NCI-H146 treated with DMSO at 0.1 percent for 48 hours (cell line): ENCODE measurements around the gene RNF144B.
"Not testable (repeated sequence)": the region's sequence is repeated elsewhere in the genome, so short reads cannot be mapped to it uniquely, and the experiment has no call there.

Experiments used
- DNase-seq: peaks from one replicate; lab custom pipeline; 2025; ENCODE audit not compliant: unreplicated experiment; lab: John Stamatoyannopoulos, UW

The RNF144B gene

DNA sequence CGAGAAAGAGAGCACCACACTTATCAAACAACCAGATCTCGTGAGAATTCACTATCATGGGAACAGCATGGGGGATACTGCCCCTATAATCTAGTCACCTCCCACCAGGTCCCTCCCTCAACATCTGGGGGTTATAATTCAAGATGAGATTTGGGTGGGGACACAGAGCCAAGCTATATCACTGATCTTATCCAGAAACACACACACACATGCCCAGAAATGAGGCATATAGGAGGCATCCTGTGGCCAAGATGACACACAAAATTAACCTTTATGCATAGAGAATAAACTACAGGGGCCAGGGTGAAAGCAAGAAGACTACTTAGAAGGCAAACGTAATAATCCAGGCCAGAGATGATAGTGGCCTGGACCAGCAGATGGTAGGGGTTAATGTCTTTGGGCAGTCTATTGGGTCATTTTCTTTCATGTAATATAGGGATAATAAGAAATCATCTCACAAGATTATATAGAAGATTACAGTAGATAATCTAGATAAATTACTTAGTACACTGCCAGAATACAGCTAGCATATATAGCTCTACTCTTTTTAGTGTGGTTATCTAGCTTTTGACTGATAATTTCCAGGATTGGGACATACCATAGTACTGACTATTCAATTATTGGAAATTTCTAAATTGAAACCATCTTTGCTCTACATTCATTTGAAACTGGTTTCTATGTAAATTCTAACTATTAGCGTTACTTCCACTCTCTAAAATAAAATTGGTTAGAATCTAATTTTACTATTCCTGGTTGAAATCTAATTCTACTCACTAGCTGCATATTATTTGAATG lies 20.0 kb downstream of the RNF144B start:
- no peak for DNase-seq

DNA sequence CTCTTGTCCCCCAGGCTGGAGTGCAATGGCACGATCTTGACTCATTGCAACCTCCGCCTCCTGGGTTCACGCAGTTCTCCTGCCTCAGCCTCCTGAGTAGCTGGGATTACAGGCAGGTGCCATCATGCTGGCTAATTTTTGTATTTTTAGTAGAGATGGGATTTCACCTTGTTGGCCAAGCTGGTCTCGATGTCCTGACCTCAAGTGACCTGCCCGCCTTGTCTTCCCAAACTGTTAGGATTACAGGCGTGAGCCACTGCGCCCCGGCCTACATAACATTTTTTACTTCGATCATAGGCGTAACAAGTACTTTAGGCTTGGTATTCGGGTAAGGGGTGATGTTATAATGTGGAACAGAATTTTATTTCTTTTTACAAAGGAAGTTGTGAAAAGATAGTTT lies 22.5 kb downstream of the RNF144B start:
- DNase-seq = not testable (repeated sequence)

DNA sequence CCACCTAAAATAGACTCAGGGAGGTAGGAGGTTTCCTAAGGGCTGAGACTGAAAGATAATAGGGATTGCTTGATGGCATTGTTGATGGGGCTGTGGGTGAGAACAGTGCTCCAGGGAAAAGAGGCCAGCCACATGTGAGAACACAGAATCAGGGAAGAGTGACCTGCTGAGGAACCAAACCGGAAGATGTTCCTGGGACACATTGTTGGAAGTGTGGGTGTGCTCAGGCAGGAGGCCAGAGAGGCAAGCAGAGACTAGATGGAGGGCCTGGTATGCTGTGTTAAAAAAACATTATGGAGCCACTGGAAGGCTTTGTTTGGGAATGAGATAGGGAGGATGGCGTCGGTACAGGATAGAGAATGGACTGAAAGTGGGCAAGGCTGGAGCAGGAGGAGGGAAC lies 23.3 kb downstream of the RNF144B start:
- no peak for DNase-seq

DNA sequence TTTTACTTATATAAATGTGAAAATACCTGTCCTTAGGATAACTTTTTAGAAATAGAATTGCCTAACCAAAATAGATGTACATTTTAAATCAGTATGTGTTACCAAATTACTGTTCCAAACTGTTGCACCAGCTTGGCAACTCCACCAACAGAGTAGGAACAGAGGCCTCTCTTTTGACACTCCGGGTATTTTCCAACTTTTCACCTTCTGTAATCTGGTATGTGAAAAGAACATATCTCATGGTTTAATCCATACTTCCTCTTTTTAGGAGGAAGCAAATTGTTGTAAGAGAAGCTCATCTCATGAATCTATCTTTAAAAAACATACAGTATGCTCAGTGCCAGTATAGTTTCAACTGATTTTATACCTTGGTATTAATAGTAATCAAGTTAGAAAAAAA lies 24.9 kb downstream of the RNF144B start:
- DNase-seq = no peak

DNA sequence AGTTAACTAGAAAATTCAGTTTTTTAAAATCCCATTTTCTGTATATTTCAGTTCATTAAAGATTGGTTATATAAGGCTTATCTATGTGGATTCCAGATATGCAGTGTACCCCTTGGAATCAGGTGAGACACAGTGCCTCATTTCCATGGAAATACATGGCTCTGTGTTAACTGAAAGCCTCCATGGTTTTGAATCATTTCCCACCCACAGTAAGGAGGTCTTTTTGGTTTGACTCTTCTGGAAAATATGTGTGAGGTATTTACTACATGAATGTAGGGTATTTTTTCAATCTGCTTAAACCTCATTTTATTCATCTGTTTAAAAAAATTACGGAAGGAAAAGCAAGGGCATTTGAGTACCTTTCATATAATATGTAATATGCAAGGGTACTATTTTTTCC lies 25.5 kb downstream of the RNF144B start:
- DNase-seq = no peak

DNA sequence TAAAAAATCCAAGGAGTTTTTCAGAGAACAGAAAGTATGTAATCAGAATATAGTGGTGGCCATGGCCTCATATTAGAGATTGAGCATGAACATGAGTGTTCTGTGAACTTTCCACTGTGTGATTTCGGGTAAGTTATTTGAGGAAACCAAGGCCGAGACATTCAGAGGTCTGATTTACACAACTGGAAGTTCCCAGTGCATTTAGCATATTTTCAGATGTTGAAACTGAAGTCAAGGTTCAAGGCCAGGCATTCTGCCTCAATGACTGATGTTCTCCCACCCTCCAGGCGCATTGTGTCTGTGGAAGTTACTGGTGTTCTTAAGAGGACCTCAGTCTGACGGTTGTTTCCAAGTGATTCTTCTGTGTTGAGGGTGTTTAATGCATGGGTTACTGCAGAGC lies 26.2 kb downstream of the RNF144B start:
- DNase-seq = no peak

DNA sequence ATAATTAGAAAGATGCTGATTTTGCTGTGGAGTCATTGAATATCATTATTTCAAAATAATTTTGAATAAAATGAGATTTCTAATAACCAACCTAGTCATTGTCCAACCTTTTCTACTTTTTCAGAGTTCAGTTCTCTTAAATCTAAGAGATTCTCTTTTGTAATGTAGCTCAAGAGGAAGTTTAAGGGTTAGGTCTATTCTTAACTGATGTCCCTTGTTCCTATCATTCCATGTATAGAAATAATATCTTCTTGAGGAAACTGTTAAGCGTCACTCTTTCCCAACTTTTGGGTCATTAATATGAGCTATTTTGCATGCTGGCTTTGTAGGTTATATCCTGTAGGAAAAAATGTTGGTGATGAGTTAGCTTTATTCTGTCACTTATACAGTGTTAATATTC lies 27.0 kb downstream of the RNF144B start:
- no peak for DNase-seq

DNA sequence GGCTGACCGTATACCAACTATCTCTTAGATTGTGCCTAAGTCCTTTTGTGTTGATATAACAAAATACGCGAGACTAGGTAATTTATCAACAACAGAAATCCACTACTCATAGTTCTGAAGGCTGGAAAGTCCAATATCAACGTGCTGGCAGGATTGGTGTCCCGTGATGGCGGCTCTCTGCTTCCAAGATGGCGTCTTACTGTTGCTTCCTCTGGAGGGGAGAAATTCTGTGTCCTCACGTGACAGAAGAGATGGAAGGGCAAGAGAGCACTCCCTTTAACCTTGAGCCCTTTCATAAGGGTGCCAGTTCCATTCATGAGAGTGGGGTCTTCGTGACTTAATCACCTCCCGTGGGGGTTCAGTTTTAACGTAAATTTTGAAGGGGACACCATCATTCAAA lies 28.1 kb downstream of the RNF144B start:
- no peak for DNase-seq

DNA sequence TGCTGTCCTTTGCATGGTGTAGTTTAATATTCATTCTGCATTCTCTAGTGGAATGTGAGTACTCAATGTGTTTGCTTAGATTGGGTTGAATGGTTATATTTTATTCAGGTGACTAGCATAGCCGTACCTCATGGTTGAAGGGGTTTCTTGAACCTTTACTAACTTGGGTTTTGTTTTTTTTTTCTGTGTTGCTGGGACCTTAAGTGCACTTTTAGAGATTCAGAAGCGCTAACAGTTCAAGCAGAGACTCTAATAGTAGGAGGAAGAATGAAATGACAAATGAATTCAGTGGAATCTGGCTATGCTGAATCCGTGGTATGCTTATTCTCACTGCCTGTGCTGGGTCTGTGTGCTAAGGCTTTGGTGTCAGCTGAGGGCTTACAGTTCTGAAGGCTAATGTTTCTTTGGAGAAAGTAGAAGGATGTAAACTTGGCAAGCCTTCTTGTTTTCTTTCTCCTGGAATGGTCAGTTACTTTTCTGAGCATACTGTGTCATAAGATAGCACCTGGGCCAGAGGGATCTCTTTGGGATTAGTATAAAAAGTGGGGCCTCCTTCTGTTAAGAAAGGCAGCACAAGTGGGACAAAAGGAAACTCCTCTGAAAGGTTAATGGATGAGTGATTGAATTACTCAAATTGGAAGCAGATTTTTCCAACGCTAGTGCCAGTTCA lies 28.7 kb downstream of the RNF144B start:
- DNase-seq = no peak

DNA sequence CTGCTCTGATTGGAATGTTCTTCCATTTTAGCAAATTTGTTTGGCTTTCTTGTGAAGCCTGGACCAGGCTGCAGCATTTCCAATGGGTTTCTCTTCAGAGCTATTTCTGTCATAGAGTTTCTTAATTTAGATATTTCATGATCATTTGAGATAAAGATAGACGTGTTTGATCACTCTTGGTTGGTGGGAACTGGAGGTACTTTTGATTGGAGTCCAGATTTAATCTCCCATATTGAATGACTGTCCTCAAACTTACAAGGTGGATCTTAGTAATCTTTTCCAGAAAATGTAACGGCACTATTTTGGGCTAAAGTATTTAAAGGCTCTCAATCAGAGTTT lies 29.2 kb downstream of the RNF144B start:
- no peak for DNase-seq

DNA sequence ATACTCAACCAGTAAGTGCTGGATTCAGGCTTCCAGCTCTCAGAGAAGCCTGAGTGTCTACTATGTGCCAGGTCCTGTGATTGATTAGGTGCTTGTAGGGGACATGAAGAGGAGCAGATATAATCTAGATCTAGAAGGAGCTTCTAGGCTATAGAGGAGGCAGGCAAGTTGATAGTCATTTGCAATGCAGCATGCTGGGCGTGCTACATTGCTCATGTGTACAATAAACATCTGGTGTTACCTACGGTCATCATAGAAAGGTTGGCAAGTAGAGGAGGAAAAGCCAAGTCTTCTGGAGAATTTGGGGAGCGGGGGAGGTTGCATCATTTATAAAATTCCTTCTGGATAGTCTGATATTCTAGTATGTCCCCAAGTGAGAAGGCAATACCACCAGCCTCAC lies 33.2 kb downstream of the RNF144B start:
- DNase-seq = no peak

DNA sequence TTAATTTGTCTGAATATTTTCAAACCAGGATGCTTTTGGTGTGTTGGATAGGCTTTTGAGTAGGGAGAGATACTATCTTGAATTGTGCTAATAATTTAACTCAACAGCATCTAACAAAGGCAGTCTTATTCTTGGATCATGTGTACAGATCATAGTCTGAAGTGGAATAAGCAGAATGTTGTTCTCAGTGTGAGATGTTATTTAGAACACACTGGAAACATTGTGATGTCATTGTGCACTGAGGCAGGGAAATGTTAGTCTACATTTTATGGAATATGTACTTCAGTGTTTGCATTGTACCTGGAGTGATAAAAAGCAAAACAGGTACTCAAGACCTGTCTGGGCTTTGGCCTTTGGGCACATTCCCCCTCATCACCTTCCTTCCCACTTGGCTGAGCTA lies 35.0 kb downstream of the RNF144B start:
- no peak for DNase-seq

DNA sequence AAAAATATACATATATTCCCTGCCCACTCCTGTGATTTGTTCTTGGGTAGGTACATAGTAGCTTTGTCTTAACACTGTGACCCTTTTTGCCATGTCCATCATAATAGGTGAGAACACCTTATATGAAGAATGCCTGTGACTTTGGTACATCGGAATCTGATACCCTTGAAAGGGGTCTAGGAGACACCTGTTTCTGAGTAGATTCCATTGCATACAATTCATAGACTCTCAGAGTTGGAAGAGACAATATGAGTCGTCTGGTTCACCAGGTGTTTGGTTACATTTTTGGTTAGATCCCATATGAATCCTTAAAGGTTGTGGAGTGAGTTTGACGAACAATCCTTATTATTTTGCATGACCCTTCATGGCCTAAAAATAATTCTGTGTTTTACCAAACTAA lies 36.3 kb downstream of the RNF144B start:
- no peak for DNase-seq

DNA sequence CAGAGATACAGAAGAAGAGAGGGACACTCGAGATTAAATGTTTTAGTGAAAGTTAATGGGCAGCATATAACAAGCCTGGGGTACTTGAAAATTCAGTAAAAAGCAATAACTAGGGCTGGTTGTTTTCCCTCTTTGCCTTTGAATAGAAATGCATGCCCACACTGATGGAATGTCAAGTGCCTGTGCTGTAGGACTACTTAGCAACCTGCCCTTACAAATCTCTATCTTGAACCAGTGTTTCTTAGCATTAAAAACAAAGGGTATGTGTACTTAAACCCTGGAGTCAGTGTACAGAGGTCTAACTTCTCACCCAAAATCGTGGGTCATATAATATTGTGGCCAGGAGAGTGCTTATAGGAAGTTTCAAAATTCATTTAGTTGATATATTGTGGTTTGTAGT lies 37.1 kb downstream of the RNF144B start:
- no peak for DNase-seq

DNA sequence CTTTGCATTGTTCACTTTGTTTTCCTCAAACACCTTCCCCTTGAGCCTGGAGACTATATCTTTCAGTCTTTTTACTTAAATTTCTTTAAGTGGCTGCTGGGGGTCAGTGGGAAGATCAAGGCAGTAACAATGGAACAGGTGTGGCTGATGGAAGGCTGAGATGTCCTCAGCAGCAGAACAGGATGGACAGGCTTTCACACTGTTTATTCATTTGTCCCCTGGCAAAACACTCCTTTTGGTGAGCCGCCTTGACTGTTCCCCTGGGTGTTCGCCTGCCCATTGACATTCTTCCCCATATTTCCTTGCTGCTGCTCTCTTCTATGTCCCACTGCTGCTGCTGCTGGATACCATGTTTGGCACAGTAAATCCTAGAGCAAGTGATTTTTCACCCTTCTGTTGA lies 38.1 kb downstream of the RNF144B start:
- DNase-seq = no peak

DNA sequence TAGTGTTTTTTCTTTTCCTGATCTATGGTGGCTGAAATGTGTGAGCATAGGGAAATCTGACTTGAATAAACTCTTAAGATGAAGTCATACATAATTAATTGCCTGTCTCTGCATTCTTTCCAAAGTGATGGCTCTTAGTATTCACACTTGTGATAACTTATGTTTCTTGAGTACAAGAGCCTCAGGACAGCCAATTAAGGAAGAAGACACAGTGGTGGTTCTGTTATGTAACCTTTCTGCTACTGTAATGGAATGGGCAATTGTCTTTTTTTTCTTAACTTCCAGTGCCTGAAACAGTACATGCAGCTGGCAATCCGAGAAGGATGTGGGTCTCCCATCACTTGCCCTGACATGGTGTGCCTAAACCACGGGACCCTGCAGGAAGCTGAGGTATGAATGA lies 40.1 kb downstream of the RNF144B start:
- DNase-seq = no peak

DNA sequence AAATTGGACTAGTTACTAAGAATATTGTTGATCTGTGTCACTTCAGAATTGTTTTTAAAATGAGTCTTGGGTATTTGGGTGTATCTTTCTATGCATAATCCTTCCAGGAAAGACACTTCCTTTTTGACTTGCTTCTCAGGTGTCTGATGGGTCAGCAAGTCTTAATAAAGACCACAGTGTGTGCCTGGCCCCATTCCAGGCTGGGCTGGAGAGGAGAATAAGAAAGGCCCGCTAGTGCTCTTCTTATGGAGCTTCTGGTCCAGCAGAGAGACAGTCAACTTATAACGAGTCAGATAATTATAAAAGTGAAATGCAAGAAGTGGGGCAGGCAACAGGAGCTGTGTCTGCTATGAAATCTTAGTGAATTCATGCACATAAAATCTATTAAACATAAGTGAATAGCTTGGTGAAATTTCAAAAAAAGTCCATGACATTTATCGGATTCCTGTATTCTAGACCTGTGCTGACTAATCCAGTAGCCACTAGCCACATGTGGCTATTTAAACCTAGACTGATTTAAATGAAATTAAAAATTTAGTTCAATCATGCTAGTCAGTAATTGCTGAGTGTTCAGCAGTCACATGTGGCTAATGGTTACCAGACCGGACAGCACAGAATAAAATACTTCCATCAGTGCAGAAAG lies 42.6 kb downstream of the RNF144B start:
- DNase-seq = no peak

DNA sequence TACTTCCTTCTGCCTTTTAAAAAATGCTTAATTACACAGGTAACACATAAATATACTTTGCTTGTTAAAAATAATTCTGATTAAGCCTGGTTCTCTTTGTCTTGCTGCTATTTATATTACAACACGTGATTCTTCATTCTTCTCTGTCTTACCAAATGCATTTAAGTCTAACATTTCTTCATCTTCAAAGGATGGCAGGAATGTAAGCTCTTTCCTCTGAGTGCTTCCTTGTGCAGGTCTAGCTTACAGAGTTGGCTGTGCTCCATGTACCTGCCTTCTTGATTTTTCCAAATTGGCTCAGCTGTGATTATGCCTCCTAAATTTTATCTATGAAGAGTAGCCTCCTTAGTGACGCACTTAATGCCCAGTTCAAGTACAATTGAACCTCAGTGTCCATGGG lies 44.4 kb downstream of the RNF144B start:
- no peak for DNase-seq

DNA sequence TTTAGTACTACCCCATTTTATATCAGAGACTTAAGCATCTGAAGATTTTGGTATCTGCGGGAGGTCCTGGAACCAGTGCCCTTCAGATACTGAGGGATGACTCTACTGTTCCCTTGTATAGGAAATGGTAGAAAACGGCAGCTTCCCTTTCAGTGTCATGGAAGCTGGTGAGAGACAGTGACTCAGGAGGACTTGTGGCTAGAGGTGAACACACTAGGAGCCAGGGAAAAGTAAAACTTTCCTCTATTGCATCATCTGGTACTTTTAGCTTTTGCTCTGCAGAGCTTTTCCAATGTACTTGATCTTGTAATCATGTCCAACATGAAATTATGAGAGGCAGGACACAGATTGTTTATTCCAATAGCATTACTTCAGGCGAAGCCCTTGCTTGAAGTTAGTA lies 45.0 kb downstream of the RNF144B start:
- no peak for DNase-seq

DNA sequence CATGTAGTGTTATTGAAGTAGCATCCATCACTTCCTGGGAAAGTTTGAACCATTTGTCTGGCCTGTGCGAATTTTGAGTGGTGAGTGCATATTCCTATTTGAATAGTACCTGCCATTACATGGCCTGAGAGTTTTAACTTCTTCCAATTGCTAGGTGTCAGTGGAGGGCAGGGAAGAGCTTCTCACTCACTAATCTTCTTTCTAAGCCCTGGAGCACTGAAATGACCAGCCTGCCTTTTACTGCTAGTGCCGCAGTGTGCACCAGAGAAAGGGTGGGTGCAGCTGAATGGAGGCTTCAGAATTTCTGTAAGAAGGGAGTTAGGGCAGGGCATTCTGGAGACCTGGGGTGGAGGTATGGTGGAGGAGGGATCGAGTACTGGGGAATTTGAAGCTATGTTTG lies 45.5 kb downstream of the RNF144B start:
- no peak for DNase-seq

DNA sequence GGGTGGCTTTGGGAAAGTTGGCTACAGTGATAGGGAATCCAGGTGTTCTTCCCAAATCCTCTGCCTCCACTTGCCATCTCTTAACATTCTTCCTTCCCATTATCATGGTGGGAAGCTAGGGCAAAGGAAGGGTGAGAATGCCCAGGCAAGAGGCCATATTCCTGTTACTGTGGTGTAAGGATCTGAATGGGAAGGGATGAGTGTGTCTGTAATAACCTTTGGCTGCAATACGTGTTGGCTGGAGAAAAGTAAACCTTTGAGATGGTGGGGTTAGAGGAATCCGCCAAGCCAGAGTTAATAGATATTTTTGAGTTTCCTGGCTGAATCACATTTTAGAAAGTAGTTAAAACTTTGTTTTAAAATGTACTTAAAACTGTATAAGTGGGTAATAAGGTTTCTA lies 45.9 kb downstream of the RNF144B start:
- DNase-seq = no peak

DNA sequence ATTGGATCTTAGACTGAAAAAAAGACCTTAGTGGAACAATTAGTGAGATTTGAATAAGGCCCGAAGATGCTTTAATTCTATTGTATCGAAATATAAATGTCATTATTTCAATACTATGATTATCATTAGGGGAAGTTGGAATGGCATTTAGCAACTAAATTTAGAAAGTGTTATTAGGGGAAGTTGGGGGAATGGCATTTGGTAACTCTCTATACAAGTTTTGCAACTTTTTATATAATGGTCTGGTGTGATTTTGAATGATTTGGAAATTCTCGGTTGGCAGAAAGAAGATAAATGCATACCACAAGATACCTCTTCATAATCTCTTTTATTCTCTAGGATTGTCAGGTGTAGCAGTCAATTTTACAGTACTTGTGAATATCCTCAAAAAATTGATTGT lies 49.2 kb downstream of the RNF144B start:
- DNase-seq = no peak

DNA sequence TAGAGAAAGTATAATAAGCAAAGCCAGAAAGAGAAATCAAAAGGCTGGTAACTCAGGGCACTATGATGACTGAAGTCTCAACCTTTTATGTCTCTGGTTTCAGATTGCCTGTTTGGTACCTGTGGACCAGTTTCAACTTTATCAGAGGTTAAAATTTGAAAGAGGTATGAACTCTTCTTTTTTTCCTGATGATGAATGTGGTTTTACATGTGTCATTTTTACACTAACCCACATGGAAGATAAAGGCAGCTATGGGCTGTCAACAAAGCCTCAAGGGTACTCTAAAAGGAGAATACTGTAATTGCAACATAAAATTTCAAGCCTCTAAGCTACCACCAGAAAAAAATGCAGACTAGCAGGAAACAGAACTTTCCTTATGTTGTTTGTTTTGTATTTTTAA lies 52.4 kb downstream of the RNF144B start:
- no peak for DNase-seq
